Gastrocnemius medialis (tissue), 4 donors: ENCODE data around the gene ZMYND8.

Source experiments
- POLR2A ChIP-seq, 2 donors: fragments of 450-650 bp; IDR thresholded peaks; one replicate each; pipeline ENCODE4 v1.6.1; 2017; ENCODE audit warnings: antibody characterized with exemption in 2 of 2, mild to moderate bottlenecking in 2 of 2, moderate library complexity in 2 of 2
- TF ChIP-seq, protein P1 (sequence below), 5 experiments: fragments of 450-650 bp in 3 of 5; fragments of 200-600 bp in 2 of 5; sonication (generic) in 2 of 5; IDR thresholded peaks in 4 of 5; conservative IDR thresholded peaks in 1 of 5; 1 replicate in 4 of 5; 2 replicates in 1 of 5; pipeline ENCODE4 v1.5.1; 2016 to 2019; ENCODE audit warnings: antibody characterized with exemption in 5 of 5, mild to moderate bottlenecking in 3 of 5, moderate library complexity in 3 of 5

GRCh38 chr20:47165376-47165865 is 191.1 kb downstream of the ZMYND8 start:
- TF ChIP-seq, protein P1, sequence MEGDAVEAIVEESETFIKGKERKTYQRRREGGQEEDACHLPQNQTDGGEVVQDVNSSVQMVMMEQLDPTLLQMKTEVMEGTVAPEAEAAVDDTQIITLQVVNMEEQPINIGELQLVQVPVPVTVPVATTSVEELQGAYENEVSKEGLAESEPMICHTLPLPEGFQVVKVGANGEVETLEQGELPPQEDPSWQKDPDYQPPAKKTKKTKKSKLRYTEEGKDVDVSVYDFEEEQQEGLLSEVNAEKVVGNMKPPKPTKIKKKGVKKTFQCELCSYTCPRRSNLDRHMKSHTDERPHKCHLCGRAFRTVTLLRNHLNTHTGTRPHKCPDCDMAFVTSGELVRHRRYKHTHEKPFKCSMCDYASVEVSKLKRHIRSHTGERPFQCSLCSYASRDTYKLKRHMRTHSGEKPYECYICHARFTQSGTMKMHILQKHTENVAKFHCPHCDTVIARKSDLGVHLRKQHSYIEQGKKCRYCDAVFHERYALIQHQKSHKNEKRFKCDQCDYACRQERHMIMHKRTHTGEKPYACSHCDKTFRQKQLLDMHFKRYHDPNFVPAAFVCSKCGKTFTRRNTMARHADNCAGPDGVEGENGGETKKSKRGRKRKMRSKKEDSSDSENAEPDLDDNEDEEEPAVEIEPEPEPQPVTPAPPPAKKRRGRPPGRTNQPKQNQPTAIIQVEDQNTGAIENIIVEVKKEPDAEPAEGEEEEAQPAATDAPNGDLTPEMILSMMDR (IDR thresholded peaks at IDR 0.05 in 4 of 5, conservative IDR thresholded peaks at IDR 0.05 in 1 of 5) = no peak
- TF ChIP-seq POLR2A (IDR thresholded peaks at IDR 0.05) = no peak
